HG02678 (cell line): ENCODE data around the gene KCNMA1.

Experiments
- ATAC-seq: cut with Tn5 transposase; IDR thresholded peaks from one replicate; pipeline ENCODE4 v1.9.1; 2021; ENCODE audit warnings: mild to moderate bottlenecking, moderate library complexity; ENCODE audit not compliant: unreplicated experiment

The KCNMA1 gene

GRCh38 chr10:77201135-77202106 lies 436.2 kb downstream of the KCNMA1 start:
- ATAC-seq: no peak

- ATAC-seq: no peak
Measured at GRCh38 chr10:77197544-77197943, 440.1 kb downstream of the KCNMA1 start.

DNA sequence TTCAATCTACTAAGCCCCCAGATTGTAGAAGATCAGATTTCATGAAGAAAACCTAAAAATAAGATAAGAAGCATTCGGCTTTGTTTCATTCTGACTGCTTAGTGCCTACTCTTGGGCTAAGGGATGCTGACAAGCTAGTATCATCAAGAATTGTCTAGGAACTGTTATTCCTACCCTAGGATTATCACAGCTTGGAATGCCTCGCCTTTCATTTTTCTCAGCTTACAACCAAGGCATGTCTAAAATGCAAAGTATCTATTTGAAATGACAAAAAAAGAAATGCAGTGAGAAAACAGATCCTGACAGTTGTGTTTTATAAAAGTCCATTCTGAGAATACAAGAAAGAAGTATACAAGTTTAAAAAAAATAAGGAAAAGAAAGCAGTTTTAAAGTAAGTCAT lies 441.0 kb downstream of the KCNMA1 start:
- ATAC-seq: no peak

DNA sequence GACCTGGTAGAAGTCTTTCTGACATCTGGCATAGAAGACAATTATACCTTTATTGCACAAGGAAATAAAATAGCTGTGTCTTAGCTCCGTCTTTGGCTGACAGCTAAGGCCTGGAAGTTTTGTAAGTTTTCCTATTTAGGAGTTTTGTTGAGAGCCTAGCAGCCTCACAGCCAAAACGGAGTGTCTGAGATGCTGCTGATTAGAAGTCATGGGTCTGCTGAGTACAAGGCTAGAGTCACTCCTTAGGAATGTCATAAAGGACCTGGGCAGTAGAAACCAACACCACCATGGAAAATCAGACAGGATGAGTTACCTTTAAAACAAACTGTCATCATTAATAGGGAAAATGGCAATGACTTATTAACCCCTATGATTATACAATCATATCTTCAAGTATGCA lies 442.5 kb downstream of the KCNMA1 start:
- no peak for ATAC-seq

- ATAC-seq: no peak
Measured at GRCh38 chr10:77193001-77193400, 444.6 kb downstream of the KCNMA1 start.

- no peak for ATAC-seq
Measured at GRCh38 chr10:77192402-77192801, 445.2 kb downstream of the KCNMA1 start.

- no peak for ATAC-seq
Measured at GRCh38 chr10:77191324-77192049, 446.1 kb downstream of the KCNMA1 start.

DNA sequence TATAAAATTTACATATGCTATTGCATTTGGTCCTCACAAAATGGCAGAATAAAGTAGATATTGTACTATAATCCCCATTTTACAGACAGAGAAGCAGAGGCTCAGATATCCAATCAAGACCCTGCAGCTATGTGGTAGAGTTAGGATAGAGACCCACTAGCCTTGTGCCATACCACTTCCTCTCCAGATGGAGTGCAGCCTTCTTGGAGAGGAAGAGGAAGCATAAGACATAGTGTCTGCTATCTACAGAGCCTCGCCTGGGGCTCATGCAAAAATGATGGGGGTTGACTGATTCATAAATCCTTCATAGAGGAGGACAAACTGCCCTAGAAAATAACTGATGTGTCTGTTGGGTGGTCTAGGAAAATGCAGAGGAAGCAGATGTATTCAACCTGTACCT lies 447.3 kb downstream of the KCNMA1 start:
- no peak for ATAC-seq

GRCh38 chr10:77189520-77189919 lies 448.1 kb downstream of the KCNMA1 start:
- no peak for ATAC-seq

- no peak for ATAC-seq
Measured at GRCh38 chr10:77189075-77189474, 448.5 kb downstream of the KCNMA1 start.

DNA sequence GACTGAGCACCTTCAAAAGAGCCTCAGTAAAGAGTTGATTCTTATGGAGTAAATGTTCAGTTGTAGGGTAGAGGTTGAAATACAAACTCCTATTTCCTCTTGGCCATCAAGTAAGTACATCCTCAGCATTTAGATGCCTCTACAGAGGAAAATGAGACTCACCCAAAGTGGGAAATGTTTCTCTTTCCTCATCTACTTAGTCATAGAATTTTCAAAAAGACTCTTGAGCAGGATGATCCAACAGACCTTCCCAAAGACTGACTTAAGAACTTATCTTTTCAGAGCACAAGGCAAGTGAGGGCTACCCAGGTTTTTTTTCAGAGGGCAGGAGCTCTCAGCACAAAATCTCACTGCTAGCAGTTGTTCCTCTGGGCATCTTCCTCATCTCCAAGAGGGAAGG lies 449.1 kb downstream of the KCNMA1 start:
- no peak for ATAC-seq

DNA sequence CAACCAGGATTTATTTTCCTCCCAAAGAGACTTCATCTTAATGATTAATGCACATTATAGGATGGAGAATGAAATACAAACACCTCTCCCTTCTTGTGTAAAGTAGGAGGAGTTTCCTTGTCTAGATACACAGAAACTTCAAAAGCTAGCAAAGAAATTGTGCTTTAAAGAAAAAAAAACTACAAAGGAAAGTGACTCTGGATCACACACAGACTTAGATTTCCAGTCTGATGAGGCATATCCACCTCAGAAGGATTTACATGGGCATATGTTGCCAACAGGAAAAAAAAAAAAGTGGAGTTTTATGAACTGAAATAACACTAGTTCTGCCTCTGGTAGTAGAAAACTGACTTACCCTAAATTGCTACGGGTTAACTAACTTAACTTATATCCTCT lies 449.6 kb downstream of the KCNMA1 start:
- ATAC-seq: no peak

- ATAC-seq: no peak
Measured at GRCh38 chr10:77187376-77187999, 450.1 kb downstream of the KCNMA1 start.

- no peak for ATAC-seq
Measured at GRCh38 chr10:77186936-77187335, 450.7 kb downstream of the KCNMA1 start.

GRCh38 chr10:77185696-77186095 lies 451.9 kb downstream of the KCNMA1 start:
- no peak for ATAC-seq

DNA sequence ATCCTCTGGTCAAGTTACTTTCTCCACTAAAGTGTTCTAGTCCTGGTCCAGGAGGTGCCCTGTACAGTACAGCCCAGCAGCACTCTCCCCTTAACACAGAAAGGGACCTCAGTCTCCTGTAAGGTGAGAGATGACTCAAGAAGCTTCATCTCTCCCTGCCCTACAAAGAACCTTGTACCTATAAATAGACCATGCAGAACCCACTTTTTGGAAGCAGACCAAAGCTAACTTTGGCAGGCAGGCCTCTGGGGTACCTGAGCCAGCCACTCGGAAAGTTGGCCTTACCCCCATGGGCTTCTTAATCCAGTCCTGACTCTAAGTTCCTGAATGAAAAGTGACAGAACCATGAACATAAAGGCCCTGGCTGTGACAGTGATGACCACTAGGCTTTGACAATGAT lies 454.8 kb downstream of the KCNMA1 start:
- ATAC-seq: no peak

DNA sequence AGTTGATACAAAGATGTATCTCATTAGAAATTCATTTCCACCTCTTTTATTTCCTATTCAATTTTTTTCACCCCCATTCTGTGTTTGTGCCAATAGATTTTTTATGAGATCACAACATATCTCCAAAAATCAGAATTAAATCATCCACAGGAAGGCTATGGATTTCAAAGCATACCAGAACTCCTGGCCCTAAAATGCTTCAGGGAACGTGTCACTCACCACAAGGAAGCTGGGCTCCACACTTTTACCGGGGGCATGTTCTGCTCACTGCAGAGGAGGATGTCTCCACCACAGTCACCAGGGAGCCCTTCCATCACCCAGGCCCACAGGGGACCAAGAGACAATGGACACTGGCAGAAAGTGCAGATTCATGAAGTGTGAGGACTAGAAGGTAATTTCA lies 456.8 kb downstream of the KCNMA1 start:
- ATAC-seq: no peak

GRCh38 chr10:77180104-77180503 lies 457.5 kb downstream of the KCNMA1 start:
- no peak for ATAC-seq

DNA sequence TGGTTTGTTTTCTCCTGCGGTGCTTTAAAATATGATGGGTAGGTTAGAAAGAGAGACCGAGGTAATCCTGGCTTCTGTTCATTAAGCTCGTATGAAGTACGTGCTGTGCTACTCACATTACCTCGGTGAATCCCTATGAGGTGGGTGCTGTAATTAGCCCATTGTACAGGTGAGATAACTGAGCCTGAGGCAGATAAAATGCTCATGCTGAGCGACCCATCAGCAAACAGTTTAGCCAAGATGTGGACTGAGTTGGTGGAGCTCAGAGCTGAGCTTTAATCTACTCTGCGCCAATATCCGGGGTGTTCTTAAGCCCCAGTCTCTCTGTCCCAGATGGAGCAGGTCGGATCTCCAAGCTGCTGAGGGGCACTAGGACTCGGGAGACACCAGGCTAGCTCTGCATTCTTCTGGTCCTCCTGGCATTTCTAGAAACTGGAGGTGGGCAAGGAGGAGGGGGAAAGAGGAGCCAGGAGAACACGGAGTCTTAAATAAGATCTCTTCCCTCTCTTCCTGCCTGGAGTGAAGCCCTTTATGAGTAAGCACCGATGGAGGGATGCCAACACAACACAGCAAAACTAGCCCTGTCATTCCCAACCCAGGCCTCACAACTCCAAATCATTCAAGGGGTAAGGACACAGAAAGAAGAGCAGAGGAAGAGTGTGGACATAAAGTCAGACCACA lies 458.5 kb downstream of the KCNMA1 start:
- ATAC-seq: no peak

GRCh38 chr10:77177589-77177988 lies 460.0 kb downstream of the KCNMA1 start:
- no peak for ATAC-seq

- ATAC-seq: no peak
Measured at GRCh38 chr10:77177161-77177560, 460.4 kb downstream of the KCNMA1 start.
